HTERT RPE-1 (cell line): ENCODE data around the gene PDCD11.
"Not testable (repeated sequence)": the region's sequence is repeated elsewhere in the genome, so short reads cannot be mapped to it uniquely, and the experiment has no call there.

Experiments used
- in situ Hi-C: fragments of 300-500 bp; cut with MboI; formaldehyde crosslinking; loops from 4 replicates; pipeline ENCODE4 v1.14.3; 2020; ENCODE audit warnings: low sequenced_read_pairs

Gene PDCD11, protein sequence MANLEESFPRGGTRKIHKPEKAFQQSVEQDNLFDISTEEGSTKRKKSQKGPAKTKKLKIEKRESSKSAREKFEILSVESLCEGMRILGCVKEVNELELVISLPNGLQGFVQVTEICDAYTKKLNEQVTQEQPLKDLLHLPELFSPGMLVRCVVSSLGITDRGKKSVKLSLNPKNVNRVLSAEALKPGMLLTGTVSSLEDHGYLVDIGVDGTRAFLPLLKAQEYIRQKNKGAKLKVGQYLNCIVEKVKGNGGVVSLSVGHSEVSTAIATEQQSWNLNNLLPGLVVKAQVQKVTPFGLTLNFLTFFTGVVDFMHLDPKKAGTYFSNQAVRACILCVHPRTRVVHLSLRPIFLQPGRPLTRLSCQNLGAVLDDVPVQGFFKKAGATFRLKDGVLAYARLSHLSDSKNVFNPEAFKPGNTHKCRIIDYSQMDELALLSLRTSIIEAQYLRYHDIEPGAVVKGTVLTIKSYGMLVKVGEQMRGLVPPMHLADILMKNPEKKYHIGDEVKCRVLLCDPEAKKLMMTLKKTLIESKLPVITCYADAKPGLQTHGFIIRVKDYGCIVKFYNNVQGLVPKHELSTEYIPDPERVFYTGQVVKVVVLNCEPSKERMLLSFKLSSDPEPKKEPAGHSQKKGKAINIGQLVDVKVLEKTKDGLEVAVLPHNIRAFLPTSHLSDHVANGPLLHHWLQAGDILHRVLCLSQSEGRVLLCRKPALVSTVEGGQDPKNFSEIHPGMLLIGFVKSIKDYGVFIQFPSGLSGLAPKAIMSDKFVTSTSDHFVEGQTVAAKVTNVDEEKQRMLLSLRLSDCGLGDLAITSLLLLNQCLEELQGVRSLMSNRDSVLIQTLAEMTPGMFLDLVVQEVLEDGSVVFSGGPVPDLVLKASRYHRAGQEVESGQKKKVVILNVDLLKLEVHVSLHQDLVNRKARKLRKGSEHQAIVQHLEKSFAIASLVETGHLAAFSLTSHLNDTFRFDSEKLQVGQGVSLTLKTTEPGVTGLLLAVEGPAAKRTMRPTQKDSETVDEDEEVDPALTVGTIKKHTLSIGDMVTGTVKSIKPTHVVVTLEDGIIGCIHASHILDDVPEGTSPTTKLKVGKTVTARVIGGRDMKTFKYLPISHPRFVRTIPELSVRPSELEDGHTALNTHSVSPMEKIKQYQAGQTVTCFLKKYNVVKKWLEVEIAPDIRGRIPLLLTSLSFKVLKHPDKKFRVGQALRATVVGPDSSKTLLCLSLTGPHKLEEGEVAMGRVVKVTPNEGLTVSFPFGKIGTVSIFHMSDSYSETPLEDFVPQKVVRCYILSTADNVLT (N-terminal part only)

DNA sequence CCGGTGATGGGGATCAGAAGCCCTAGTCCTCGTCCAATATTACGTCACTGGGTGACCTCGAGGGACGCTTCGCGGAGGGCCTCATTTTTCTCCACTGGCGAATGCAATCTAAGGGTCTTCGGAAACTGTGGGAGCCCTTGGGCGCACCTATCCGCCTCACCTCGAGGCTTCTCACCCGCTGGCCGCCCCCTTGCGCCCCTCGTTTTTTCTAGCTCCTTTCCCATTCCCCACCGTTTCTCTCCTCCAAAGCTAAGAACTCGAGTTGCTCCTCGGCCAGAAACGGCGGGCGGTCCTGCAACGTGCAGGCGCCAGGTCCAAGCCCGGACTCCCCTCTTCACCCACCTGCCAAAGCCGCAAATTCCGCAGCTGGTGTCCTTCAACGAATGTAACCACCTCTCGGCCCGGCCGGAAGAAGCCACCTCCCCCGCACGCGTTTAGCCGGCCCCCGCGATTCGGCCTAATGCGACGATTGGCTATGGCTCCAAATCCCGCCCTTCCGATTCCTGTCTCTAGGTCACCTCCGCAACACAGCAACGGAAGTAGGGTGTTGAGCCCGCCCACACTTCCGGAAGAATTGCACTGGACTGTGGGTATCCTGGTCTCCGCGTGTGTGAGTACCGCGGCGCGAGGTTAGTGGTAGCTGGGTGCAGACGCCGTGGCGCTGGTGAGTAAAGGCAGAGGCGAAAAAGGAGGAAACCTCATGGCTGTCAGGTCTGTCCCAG lies at the start of gene PDCD11, which contains the start of gene ATP5MK:
Gene PDCD11 (plus strand): TSS at position 560 of the 722 bp plus-strand sequence. CDS start 1,801 bp downstream, outside the sequence.
Gene ATP5MK (minus strand): TSS at position 409 of the 722 bp plus-strand sequence. CDS start 4,018 bp downstream, outside the sequence.
- in situ Hi-C loops, result no loop called here

DNA sequence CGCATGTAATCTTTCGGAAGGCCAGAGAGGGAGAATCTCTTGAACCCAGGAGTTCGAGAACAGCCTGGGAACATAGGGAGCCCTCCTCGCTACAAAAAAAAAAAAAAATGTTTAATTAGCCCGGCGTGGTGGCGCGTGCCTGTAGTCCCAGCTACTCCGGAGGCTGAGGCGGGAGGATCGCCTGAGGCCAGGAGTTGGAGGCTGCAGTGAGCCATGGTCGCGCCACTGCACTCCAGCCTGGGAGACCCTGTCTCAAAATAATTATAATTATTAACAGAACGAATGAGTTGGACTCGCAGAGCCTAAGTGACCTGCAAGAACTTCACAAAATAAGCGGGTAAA lies 46.3 kb upstream of the PDCD11 start:
- in situ Hi-C loops, result no loop called here

DNA sequence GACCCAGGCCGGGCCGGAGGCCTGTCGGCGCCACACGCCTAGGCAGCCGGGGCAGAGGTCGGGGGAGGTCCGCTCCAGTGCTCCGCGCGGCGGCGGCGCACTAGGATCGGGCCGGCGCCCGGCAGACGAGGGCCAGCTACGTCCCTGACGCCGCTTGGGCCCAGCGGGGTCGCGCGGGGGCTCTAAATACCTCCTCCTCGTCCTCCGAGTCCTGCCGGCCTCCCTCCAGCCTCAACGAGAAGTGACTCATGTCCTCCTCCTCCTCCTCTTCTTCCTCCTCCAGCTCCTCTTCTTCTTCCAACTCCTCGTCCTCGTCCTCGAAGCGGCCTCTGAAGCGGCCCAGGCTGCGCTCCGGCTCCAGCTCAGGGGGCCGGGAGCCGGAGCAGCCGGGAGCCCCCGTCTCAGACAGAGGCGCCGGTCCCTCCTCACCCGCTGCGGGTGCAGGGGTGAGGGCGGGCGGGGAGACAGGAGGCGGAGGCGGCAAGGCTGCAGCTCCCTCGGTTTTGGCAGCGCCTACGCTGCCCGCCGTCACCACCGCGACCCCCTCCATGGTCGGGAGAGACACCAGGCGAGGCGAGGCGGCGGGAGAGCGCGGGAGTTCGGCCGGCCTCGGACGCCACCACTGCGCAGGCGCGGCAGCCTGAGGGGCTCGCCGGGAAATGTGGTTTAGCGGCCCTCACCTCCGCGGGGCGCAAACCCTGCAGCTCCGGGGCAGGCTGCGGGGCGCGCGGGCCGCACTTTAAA lies 45.7 kb upstream of the PDCD11 start, which contains the start of gene PCGF6:
Gene PCGF6 (minus strand): TSS at position 624 of the 744 bp plus-strand sequence. CDS start 74 bp downstream, at position 550.
- in situ Hi-C loops, result no loop called here

DNA sequence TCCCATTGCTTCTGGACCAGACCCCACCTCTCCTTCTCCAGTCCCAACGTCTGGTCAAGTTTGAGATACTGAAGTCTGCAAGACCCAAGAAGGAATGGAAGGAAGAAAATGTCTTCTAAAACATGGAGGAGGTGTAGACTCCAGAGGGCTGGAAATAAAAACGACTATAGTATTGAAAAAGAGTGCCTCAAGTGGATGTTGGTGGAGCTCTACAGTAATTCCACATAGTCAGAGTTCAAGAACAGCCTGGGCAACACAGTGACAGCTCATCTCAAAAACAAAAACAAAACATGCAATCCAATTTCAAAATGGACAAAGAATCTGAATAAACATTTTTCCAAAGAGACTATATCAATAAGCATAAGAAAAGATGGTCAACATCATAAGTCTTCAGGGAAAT lies 43.1 kb upstream of the PDCD11 start:
- in situ Hi-C loops, result no loop called here

DNA sequence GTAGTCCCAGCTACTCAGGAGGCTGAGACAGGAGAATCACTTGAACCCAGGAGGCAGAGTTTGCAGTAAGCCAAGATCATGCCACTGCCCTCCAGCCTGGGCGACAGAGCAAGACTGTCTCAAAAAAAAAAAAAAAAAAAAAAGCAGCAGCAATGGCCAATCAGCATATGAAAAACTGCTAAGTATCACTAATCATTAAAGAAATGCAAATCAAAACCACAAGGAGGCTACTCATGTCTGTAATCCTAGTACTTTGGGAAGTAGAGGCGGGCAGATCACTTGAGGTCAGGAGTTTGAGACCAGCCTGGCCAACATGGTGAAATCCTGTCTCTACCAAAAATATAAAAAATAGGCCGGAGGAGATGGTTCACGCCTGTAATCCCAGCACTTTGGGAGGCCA lies 41.9 kb upstream of the PDCD11 start:
- in situ Hi-C loops, result not testable (repeated sequence)

DNA sequence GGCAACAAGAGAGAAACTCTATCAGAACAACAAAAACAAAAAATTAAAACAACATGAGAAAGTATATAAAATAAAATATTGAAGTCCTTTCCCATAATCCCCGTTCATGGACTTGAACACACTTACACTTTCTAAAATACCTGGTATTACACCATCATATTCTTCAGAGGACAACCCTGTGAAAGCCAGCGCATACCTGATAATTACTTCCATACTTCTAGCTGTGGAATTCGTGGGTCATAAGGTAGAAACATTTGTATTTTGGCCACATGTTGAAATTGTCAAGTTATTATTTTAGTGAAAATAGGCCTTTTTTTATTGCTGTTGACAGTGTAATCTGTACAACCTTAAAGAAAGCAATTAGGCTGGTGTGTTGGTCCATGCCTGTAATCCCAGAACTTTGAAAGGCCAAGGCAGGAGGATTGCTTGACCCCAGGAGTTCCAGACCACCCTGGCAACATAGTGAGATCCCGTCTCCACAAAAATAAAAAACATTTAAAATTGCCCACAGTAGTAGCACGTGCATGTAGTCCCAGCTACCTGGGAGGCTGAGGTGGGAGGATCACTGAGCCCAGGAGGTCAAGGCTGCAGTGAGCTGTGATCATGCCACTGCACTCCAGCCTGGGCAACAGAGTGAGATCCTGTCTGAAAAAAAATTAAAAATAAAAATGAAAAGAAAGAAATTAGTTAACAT lies 40.4 kb upstream of the PDCD11 start:
- in situ Hi-C loops, result no loop called here

DNA sequence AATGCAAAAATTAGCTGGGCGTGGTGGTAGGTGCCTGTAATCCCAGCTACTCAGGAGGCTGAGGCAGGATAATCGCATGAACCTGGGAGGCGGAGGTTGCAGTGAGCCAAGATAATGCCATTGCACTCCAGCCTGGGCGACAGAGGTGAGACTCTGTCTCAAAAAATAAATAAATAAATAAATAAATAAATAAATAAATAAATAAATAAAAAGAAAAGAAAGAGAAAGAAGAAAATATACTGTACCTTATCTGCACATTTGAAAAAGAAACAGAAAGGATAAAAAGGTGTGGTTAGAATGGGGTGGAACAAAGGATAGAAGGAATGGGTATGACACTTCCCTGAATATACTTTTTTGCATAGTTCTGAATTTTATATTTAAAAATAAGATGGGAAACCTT lies 36.9 kb upstream of the PDCD11 start:
- in situ Hi-C loops, result not testable (repeated sequence)

DNA sequence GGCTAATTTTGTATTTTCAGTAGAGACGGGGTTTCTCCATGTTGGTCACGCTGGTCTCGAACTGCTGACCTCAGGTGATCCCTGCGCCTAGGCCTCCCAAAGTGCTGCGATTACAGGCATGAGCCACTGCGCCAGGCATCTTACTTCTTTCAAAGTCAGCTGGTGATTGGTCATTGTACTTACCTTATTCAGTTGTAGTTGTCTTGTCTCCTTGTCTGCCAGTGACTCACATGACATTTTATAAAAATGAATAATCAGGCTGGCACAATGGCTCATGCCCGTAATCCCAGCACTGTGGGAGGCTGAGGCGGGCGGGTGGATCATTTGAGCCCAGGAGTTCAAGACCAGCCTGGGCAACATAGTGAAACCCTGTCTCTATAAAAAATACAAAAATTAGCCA lies 35.6 kb upstream of the PDCD11 start:
- in situ Hi-C loops, result not testable (repeated sequence)

DNA sequence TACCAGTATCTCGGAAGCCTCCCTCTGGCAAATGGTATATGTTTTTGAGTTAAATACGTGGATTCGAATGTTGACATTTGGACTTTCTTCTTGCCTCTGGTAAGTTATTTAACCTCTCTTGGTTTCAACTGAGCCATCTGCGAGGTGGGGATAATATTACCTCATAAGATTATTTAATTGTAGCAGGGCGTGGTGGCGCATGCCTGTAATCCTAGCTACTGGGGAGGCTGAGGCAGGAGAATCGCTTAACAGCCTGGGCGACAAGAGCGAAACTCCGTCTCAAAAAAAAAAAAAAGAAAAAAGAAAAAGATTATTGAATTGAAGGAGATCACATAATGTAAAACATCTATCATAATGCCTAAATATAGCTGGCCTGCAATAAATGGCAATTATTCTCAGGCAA lies 29.0 kb upstream of the PDCD11 start:
- in situ Hi-C loops, result no loop called here

DNA sequence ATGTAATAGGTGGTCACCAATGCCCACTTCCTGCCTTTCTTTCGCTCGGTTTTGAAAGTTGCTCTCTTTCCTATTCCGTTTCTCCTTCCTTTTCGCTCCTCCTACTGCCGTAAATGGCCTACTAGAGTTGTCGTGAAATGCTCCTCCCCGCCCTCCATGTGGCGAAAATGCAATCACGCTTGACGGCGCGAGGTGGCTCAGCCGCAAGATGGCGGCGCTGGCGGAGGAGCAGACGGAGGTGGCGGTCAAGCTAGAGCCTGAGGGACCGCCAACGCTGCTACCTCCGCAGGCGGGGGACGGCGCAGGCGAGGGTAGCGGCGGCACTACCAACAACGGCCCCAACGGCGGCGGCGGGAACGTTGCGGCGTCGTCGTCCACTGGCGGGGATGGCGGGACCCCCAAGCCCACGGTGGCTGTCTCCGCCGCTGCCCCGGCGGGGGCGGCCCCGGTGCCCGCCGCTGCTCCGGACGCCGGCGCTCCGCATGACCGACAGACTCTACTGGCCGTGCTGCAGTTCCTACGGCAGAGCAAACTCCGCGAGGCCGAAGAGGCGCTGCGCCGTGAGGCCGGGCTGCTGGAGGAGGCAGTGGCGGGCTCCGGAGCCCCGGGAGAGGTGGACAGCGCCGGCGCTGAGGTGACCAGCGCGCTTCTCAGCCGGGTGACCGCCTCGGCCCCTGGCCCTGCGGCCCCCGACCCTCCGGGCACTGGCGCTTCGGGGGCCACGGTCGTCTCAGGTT lies 28.5 kb upstream of the PDCD11 start, which contains the start of gene TAF5:
Gene TAF5 (plus strand): TSS at position 195 of the 737 bp plus-strand sequence. CDS start 14 bp downstream, at position 209.
- in situ Hi-C loops, result no loop called here

DNA sequence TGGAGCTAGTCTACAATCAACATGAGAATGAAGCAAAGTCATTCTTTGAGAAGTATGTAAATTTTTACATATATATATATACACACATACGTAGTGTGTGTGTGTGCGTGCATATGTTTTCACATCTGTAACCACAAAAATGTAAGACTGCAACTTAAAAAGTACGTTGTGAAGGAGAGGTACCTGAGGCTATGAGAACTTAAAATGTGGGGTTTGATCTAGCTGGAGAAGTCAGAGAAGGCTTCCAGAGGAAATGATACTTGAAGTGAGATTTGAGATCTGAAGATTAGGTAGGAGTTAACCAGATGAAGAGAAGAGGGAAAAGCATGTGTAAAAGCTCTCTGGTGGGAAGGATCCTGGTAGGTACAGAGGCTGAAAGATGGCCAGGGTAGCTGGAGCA lies 22.9 kb upstream of the PDCD11 start:
- in situ Hi-C loops, result no loop called here

DNA sequence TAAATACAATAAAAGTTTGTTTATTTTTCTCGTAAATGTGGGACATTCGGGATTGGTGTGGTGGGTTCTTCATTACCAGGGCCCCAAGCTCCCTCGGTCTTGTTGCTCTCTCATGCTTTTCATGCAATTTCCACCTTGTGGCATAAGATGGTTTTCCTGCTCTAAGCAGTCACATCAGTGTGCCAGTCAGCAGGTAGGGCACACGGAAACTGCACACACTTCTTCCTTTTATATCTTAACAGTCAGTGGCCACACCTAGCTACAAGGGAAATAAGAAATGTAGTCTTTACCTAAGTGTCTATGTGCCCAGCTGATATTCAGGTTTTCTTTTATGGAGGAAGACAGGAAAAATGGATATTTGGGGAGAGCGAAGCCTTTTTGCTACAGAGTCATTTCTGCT lies 22.2 kb upstream of the PDCD11 start:
- in situ Hi-C loops, result no loop called here

DNA sequence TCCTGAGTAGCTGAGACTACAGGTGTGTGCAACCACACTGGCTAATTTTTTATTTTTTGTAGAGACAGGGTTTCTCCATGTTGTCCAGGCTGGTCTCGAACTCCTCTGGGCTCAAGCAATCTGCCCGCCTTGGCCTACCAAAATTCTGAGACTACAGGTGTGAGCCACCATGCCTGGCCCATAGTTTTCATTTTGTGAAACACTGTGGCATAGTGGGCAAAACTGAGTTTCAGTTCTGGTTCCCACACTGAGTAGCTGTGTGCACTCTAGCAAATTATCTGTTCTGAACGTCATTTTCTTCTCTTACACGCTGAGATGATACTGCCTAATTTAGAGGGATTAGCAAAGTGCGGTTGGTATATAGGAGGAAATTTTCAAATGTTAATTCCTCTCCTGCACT lies 13.7 kb upstream of the PDCD11 start:
- in situ Hi-C loops, result no loop called here

DNA sequence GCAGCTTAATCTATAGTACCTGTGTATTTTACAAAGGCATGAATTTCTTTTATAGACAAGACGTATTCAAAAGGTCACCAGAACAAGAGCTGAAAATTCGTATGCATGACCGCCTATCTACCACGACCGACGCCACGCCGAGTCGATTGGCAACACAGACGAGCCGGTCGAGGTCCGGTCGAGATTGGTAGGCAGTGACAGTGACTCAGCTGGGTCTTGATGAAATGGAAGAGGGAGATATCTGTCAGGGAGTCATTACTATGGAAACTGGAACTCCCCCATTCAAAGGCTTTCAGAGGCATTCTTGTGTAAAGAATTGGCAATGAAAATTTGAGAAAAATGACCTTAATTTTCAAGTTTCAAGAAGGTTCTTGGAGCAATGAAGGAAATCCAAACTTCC lies 2.2 kb upstream of the PDCD11 start:
- in situ Hi-C loops, result no loop called here

DNA sequence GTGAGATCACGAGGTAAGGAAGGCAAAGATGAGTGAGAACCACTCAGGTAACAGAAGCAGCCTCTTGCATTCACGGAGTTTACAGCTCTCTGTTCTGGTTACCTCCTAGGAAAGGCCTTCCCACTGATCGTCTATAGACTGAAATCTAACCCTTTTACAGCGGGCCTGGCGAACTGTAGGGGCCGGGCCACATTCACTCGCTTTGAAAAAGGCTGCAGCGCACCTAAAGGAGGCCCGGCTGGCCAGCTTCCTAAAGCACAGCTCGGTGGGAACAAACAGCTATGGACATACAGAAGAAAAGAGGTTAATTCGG lies 716 bp upstream of the PDCD11 start:
- in situ Hi-C loops, result no loop called here

DNA sequence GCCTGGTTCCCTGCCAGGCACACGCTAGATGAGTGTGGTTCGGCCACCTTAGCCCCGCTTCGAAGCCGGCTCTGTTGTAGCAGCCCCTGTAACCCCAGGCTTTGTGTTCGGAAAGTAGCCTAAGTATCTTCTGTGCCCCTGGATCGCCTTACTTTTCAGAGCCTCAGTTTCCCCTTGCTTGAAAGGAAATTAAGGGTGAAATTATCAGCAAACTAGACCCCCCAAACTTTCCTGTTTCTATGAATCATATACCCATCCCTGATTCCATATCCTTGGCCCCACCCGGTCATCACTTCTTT lies 312 bp downstream of the PDCD11 start:
- in situ Hi-C loops, result no loop called here

DNA sequence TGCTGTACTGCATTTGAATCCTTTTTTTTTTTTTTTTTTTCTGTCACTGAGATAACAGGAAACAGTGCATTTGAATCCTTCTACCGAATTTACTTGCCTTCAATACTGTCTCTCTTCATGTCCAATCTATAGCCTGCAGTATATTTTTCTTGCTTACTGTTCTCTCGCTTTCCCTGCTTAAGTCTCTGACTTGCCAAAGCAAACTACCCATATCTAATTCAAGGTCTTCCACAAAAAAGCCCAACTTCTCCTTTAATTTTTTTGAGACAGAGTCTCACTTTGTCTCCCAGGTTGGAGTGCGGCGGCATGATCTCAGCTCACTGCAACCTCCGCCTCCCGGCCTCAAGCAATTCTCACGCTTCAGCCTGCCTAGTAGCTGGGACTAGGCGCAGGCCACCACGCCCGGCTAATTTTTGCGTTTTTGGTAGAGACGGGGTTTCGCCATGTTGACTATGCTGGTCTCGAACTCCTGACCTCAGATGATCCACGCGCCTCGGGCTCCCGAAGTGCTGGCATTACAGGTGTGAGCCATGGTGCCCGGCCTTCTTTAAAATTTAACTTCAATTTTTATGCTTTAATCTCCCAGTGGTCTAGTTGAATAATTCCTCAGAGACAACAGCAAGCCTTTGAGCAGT lies 882 bp downstream of the PDCD11 start:
- in situ Hi-C loops, result no loop called here

DNA sequence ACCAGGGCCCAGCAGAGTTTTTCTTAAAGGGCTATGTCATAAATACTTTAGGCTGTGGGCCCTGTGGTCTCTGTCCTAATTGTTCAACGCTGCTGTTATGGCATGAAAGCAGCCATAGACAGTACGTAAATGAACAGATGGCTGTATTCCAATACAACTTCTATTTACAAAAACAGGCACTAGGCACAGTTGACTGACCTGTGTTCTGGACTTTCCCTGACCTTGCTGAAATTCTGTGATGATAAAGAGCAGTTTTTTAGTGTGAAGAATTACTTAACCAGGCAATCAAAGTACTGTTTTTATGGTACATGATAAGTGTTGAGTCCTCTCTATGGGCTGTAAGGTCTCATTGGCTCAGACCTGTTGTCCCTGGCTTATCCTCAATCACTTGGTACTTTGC lies 17.1 kb downstream of the PDCD11 start:
- in situ Hi-C loops, result no loop called here
